Liver (tissue), 3 donors: ENCODE results near the gene NCK1.

ENCODE experiments used
- RXRA ChIP-seq, 2 donors: IDR thresholded peaks; 2 replicates each; pipeline ENCODE4 v1.6.1; 2017 to 2018; ENCODE audit warnings: antibody characterized with exemption in 2 of 2, mild to moderate bottlenecking in 1 of 2
- TF ChIP-seq, protein P1 (sequence below): fragments of 150-350 bp; IDR thresholded peaks from 2 replicates; pipeline ENCODE4 v1.5.1; 2017; ENCODE audit warnings: improper control_type of control experiment, low read depth, low read length; ENCODE audit not compliant: missing input control
- donor health status: healthy.
- donor health status: healthy.

- TF ChIP-seq RXRA (IDR thresholded peaks at IDR 0.05) = no peak
- TF ChIP-seq, protein P1, sequence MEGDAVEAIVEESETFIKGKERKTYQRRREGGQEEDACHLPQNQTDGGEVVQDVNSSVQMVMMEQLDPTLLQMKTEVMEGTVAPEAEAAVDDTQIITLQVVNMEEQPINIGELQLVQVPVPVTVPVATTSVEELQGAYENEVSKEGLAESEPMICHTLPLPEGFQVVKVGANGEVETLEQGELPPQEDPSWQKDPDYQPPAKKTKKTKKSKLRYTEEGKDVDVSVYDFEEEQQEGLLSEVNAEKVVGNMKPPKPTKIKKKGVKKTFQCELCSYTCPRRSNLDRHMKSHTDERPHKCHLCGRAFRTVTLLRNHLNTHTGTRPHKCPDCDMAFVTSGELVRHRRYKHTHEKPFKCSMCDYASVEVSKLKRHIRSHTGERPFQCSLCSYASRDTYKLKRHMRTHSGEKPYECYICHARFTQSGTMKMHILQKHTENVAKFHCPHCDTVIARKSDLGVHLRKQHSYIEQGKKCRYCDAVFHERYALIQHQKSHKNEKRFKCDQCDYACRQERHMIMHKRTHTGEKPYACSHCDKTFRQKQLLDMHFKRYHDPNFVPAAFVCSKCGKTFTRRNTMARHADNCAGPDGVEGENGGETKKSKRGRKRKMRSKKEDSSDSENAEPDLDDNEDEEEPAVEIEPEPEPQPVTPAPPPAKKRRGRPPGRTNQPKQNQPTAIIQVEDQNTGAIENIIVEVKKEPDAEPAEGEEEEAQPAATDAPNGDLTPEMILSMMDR = no peak
These were observed 17.3 kb upstream of the NCK1 start for GRCh38 chr3:136844724-136845123.
